ENCODE data around the gene PDGFC. TPM values are rescaled to one million over a fixed set of nuclear protein-coding genes. Genes with fewer than 3 reads are reported as not detected.
A peak's percentile ranks its signal among the peaks of the same experiment; 100 is the strongest.

The PDGFC gene
- polyA plus RNA-seq, 3 donors = 2.5 to 5.0 (median 4.9) TPM

DNA sequence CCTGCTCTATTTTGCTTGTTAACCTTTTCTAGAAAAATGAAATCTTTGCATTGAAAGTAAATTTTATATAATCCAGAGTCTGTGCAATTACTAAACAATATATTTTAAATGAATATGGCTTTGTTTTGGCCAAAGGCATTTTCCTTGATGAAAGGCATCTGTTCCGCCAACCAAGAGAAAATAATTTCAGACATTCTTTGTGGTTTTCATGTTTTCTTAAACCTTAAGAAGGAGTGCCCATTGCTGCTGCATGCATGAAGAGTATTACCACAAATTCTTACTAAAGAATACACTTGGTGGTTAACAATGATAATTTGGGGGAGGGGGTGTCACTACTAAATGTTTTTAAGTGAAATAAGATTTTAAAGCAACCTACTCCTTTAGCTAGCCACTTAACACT, 2.7 kb upstream of the PDGFC start:
- no peaks in the 10 kb centered on the region for H3K9me3 ChIP-seq (replicated peaks in 1 of 2; ENCODE audit: control insufficient read depth in 1 of 2, insufficient read depth in 1 of 2, low read length in 2 of 2)
- no peaks in the 10 kb centered on the region for H3K27me3 ChIP-seq (ENCODE audit: control insufficient read depth in 2 of 2, insufficient read depth in 2 of 2, low read length in 2 of 2)
- H3K9ac ChIP-seq (ENCODE audit: insufficient read depth, low read length, poor library complexity, severe bottlenecking) = no peak overlapping the region
- H3K4me1 ChIP-seq (ENCODE audit: control insufficient read depth in 1 of 2, insufficient read depth in 2 of 2, low read length in 2 of 2) = peaks cover 23 to 26% of the 10 kb centered on the region in 2 donors
- Mint-ChIP-seq H3K36me3 (no peaks in the 10 kb centered on the region), H3K4me1 (peaks cover 27% of the 10 kb centered on the region), H3K27ac (no peak overlapping the region), H3K4me3 (no peak overlapping the region), H3K9me3 (no peaks in the 10 kb centered on the region), H3K27me3 (ENCODE audit: low read depth in 3 of 3) (peaks cover 0 to 4% (median 1%) of the 10 kb centered on the region in 3 donors)
- no peaks in the 10 kb centered on the region for H3K36me3 ChIP-seq (replicated peaks in 1 of 2; ENCODE audit: control insufficient read depth in 1 of 2, insufficient read depth in 2 of 2, low read length in 2 of 2)
- WGBS (ENCODE audit: insufficient coverage) = no CpG with 5 or more reads among the region's 1 CpG
- H3K79me2 ChIP-seq (ENCODE audit: insufficient read depth, low read length) = no peaks in the 10 kb centered on the region
- no peak overlapping the region for H3K27ac ChIP-seq (ENCODE audit: low read depth in 1 of 2, low read length in 2 of 2)
- intact Hi-C loops (cut with micrococcal nuclease) = loop anchor here in 1 of 2 donors (5.0 to 10.0 kb wide), 2 partner anchors 457 to 1009 kb away; no protein-coding TSS in a partner anchor
- H3K4me3 ChIP-seq (replicated peaks in 1 of 3; ENCODE audit: low read depth in 2 of 3, low read length in 3 of 3) = no peak overlapping the region
- H2AFZ ChIP-seq (ENCODE audit: insufficient read depth, low read depth, low read length, poor library complexity, severe bottlenecking) = no peak overlapping the region
- DNase-seq = no peak
- TF ChIP-seq, protein P1, sequence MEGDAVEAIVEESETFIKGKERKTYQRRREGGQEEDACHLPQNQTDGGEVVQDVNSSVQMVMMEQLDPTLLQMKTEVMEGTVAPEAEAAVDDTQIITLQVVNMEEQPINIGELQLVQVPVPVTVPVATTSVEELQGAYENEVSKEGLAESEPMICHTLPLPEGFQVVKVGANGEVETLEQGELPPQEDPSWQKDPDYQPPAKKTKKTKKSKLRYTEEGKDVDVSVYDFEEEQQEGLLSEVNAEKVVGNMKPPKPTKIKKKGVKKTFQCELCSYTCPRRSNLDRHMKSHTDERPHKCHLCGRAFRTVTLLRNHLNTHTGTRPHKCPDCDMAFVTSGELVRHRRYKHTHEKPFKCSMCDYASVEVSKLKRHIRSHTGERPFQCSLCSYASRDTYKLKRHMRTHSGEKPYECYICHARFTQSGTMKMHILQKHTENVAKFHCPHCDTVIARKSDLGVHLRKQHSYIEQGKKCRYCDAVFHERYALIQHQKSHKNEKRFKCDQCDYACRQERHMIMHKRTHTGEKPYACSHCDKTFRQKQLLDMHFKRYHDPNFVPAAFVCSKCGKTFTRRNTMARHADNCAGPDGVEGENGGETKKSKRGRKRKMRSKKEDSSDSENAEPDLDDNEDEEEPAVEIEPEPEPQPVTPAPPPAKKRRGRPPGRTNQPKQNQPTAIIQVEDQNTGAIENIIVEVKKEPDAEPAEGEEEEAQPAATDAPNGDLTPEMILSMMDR (IDR thresholded peaks at IDR 0.05) = no peak
- H4K20me1 ChIP-seq (ENCODE audit: insufficient read depth, low read length) = no peaks in the 10 kb centered on the region
- no peak overlapping the region for H3K4me2 ChIP-seq (replicated peaks; ENCODE audit: extremely low read depth, low read length, poor library complexity, severe bottlenecking)

DNA sequence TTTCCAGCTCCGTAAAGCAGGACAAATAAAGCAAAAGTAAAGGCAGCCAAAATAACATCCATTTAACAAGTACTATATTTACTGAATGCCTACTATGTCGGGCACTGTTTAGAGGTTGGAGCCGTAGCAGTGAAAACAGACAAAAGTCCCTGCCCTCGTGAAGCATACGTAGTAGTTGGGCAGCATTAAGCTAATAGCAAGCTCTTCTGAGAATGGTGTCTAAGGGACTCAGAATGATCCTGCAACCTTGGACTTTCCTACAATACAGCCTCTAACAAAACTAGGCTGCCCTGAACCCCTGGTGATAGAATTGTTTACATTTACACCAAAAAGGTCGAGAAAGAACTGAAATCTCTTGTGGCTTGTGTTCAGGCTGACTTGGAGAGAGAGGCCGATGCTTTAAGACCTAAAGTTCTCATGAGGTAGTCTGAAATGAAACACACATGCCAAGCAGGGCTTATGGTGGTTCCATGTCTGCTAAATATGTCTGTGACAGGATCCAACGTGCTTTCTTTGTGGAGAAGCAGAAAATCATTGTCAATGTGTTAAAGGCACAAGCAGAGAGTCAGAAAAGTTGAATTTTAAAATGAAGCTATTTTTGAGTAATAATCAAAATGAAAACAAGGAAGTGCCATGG, 898 bp upstream of the PDGFC start:
- Mint-ChIP-seq H3K36me3 (no peaks in the 10 kb centered on the region), H3K4me1 (peaks cover 44% of the 10 kb centered on the region), H3K4me3 (peak overlapping the region; percentile 87 to 91), H3K9me3 (no peaks in the 10 kb centered on the region), H3K27me3 (ENCODE audit: low read depth in 3 of 3) (peaks cover 0 to 4% (median 1%) of the 10 kb centered on the region in 3 donors), H3K27ac (peak overlapping the region in 6 of 7 donors; percentile 2 to 87 (median 48))
- peak overlapping the region; percentile 81 for H3K4me2 ChIP-seq (replicated peaks; ENCODE audit: extremely low read depth, low read length, poor library complexity, severe bottlenecking)
- peaks cover 39 to 43% of the 10 kb centered on the region in 2 donors for H3K4me1 ChIP-seq (ENCODE audit: control insufficient read depth in 1 of 2, insufficient read depth in 2 of 2, low read length in 2 of 2)
- H3K4me3 ChIP-seq (replicated peaks in 1 of 3; ENCODE audit: low read depth in 2 of 3, low read length in 3 of 3) = peak overlapping the region; percentile 72 to 81 (median 80)
- H3K27me3 ChIP-seq (ENCODE audit: control insufficient read depth in 2 of 2, insufficient read depth in 2 of 2, low read length in 2 of 2) = no peaks in the 10 kb centered on the region
- H4K20me1 ChIP-seq (ENCODE audit: insufficient read depth, low read length) = no peaks in the 10 kb centered on the region
- intact Hi-C loops (cut with micrococcal nuclease) = loop anchor here in 1 of 2 donors (5.0 to 10.0 kb wide), 2 partner anchors 455 to 1008 kb away; no protein-coding TSS in a partner anchor
- peak overlapping the region; percentile 74 for H2AFZ ChIP-seq (ENCODE audit: insufficient read depth, low read depth, low read length, poor library complexity, severe bottlenecking)
- no peaks in the 10 kb centered on the region for H3K9me3 ChIP-seq (replicated peaks in 1 of 2; ENCODE audit: control insufficient read depth in 1 of 2, insufficient read depth in 1 of 2, low read length in 2 of 2)
- TF ChIP-seq, protein P1 (IDR thresholded peaks at IDR 0.05) = no peak
- peak overlapping the region in 1 of 2 donors; percentile 70 for H3K27ac ChIP-seq (ENCODE audit: low read depth in 1 of 2, low read length in 2 of 2)
- peak overlapping the region; percentile 68 for H3K9ac ChIP-seq (ENCODE audit: insufficient read depth, low read length, poor library complexity, severe bottlenecking)
- H3K36me3 ChIP-seq (replicated peaks in 1 of 2; ENCODE audit: control insufficient read depth in 1 of 2, insufficient read depth in 2 of 2, low read length in 2 of 2) = no peaks in the 10 kb centered on the region
- no peaks in the 10 kb centered on the region for H3K79me2 ChIP-seq (ENCODE audit: insufficient read depth, low read length)
- WGBS (ENCODE audit: insufficient coverage) = 2% methylated on average over 4 of the region's 8 CpGs
- DNase-seq = peak in 1 of 3 donors; percentile 67

Data from CD14-positive monocyte (primary cell).